Spleen (tissue), 11 donors: ENCODE results near the gene PKIG. TPM values are rescaled to one million over a fixed set of nuclear protein-coding genes. Genes with fewer than 3 reads are reported as not detected.

Source experiments
- DNase-seq: peaks from one replicate; pipeline ENCODE4 v3.0.0-alpha.2; 2020
- H3K27ac ChIP-seq, 8 donors: fragments of 200-600 bp; sonication (generic) in 7 of 8; 1 replicate in 4 of 8; 2 replicates in 4 of 8; pipeline versions ENCODE4 v1.5.0 to v1.8.0; 2016 to 2021; ENCODE audit warnings: inconsistent platforms in 4 of 8, mild to moderate bottlenecking in 4 of 8, moderate library complexity in 1 of 8
- H3K27me3 ChIP-seq, 7 donors: fragments of 200-600 bp; sonication (generic) in 6 of 7; replicated peaks in 1 of 7; 1 replicate in 4 of 7; 2 replicates in 3 of 7; pipeline versions ENCODE4 v1.5.0 to v1.8.0; 2016 to 2021; ENCODE audit warnings: inconsistent platforms in 3 of 7, mild to moderate bottlenecking in 1 of 7
- H3K36me3 ChIP-seq, 6 donors: fragments of 200-600 bp; sonication (generic) in 5 of 6; 1 replicate in 4 of 6; 2 replicates in 2 of 6; pipeline versions ENCODE4 v1.5.0 to v1.8.0; 2016 to 2021; ENCODE audit warnings: inconsistent platforms in 2 of 6
- H3K4me1 ChIP-seq, 6 donors: fragments of 200-600 bp; sonication (generic) in 5 of 6; 1 replicate in 3 of 6; 2 replicates in 3 of 6; pipeline versions ENCODE4 v1.5.0 to v1.8.0; 2016 to 2021; ENCODE audit warnings: inconsistent platforms in 3 of 6
- H3K4me3 ChIP-seq, 8 donors: fragments of 200-600 bp; sonication (generic) in 7 of 8; 1 replicate in 4 of 8; 2 replicates in 4 of 8; pipeline versions ENCODE4 v1.5.0 to v1.8.0; 2016 to 2021; ENCODE audit warnings: inconsistent platforms in 4 of 8, mild to moderate bottlenecking in 4 of 8, moderate library complexity in 2 of 8
- H3K9me3 ChIP-seq, 8 donors: fragments of 200-600 bp; sonication (generic) in 7 of 8; 1 replicate in 4 of 8; 2 replicates in 4 of 8; pipeline versions ENCODE4 v1.5.0 to v1.8.0; 2016 to 2021; ENCODE audit warnings: inconsistent platforms in 4 of 8
- POLR2A ChIP-seq, 3 donors: fragments of 450-650 bp; IDR thresholded peaks; one replicate each; pipeline ENCODE4 v1.5.1; 2017; ENCODE audit warnings: antibody characterized with exemption in 3 of 3, mild to moderate bottlenecking in 1 of 3
- POLR2AphosphoS5 ChIP-seq, 3 donors: sonication (generic); formaldehyde crosslinking; IDR thresholded peaks; one replicate each; pipeline ENCODE4 v1.5.1; 2017; ENCODE audit warnings: antibody characterized with exemption in 3 of 3
- WGBS, 5 donors: extraction: QIAGEN DNeasy Blood & Tissue Kit in 3 of 5; methylation state at CpG; one replicate each; pipeline versions ENCODE4 v1.1.5 to v1.1.7; 2013 to 2018; 5-methylcytosine and 5-hydroxymethylcytosine counted together
- intact Hi-C: fragments of 100-400 bp; cut with DNase I; formaldehyde crosslinking; loops from one replicate; pipeline ENCODE4 v1.15.0; 2023; ENCODE audit warnings: low total_unique reads
- polyA plus RNA-seq, 3 donors: library from polyadenylated mRNA; stranded (reverse); fragments of 200-250 nt; gene quantifications; one replicate each; pipeline ENCODE4 v1.2.1, GENCODE V29; 2013
- total RNA-seq, 7 donors: library from RNA; depleted of rRNA in 3 of 7; stranded (reverse); fragments of >200 nt in 3 of 7; fragmentation: NEBNext Ultra II Directional in 4 of 7; extraction: Animal tissue kit (Norgen Biotek cat#: 25700) in 4 of 7; gene quantifications; one replicate each; pipeline versions ENCODE4 v1.1.0 to v1.2.1, GENCODE V29; 2016 to 2021
- TF ChIP-seq, protein P1 (sequence below), 11 experiments: fragments of 200-600 bp in 7 of 11; fragments of 450-650 bp in 4 of 11; sonication (generic) in 4 of 11; IDR thresholded peaks in 8 of 11; conservative IDR thresholded peaks in 3 of 11; 1 replicate in 7 of 11; 2 replicates in 4 of 11; pipeline versions ENCODE4 v1.4.0 to v1.8.0; 2016 to 2021; ENCODE audit warnings: antibody characterized with exemption in 11 of 11, inconsistent platforms in 4 of 11, mild to moderate bottlenecking in 1 of 11
- donor health status: healthy with polysubstance abuse.
- donor health status: DM: no; HTN: no; CAD: no; lungs with moderate emphysema.
- donor health status: DM: no; HTN: no; CAD: no.
- donor health status: Bipolar disorder and iron deficiency.
- donor health status: healthy.
- donor health status: DM: no; HTN: no; CAD: no.
- donor health status: DM: yes; HTN: yes; CAD: no.

Gene PKIG
- total and polyA plus RNA-seq, 10 donors: 37.5 to 82.6 (median 56.1) TPM

DNA sequence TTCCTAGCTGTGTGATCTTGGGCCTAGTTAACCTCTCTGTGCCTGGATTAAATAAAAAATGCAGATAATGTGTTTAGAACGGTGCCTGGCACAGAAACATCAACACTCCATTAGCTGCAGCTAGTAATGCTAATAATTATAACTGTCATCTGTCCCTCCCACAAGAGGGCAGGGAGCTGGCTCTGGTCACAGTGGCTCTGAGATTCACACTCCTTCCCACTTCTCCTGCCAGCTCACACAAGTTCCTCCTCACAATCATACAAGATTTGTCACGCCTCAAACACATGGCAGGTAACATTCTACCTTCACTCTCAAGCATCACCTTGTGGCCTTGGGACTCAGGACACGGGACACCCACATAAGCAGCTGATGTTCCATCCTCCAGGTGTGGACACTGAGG, 66.7 kb downstream of the PKIG start:
- H3K27me3 ChIP-seq: no peaks in the 10 kb centered on the region
- TF ChIP-seq, protein P1, sequence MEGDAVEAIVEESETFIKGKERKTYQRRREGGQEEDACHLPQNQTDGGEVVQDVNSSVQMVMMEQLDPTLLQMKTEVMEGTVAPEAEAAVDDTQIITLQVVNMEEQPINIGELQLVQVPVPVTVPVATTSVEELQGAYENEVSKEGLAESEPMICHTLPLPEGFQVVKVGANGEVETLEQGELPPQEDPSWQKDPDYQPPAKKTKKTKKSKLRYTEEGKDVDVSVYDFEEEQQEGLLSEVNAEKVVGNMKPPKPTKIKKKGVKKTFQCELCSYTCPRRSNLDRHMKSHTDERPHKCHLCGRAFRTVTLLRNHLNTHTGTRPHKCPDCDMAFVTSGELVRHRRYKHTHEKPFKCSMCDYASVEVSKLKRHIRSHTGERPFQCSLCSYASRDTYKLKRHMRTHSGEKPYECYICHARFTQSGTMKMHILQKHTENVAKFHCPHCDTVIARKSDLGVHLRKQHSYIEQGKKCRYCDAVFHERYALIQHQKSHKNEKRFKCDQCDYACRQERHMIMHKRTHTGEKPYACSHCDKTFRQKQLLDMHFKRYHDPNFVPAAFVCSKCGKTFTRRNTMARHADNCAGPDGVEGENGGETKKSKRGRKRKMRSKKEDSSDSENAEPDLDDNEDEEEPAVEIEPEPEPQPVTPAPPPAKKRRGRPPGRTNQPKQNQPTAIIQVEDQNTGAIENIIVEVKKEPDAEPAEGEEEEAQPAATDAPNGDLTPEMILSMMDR (IDR thresholded peaks at IDR 0.05 in 8 of 11, conservative IDR thresholded peaks at IDR 0.05 in 3 of 11): no peak
- peak in 1 of 3 donors; percentile 11 for TF ChIP-seq POLR2AphosphoS5 (IDR thresholded peaks at IDR 0.05)
- 63 to 73% (median 68%) methylated on average over 3 of the region's 3 CpGs for WGBS, 5 donors
- H3K36me3 ChIP-seq: no peaks in the 10 kb centered on the region
- peak overlapping the region in 5 of 8 donors; percentile 1 to 90 (median 10) for H3K27ac ChIP-seq
- intact Hi-C loops: no loop called here
- H3K4me3 ChIP-seq: no peak overlapping the region
- DNase-seq: no peak
- H3K9me3 ChIP-seq: no peaks in the 10 kb centered on the region
- peaks cover 31 to 89% (median 78%) of the 10 kb centered on the region in 6 donors for H3K4me1 ChIP-seq

DNA sequence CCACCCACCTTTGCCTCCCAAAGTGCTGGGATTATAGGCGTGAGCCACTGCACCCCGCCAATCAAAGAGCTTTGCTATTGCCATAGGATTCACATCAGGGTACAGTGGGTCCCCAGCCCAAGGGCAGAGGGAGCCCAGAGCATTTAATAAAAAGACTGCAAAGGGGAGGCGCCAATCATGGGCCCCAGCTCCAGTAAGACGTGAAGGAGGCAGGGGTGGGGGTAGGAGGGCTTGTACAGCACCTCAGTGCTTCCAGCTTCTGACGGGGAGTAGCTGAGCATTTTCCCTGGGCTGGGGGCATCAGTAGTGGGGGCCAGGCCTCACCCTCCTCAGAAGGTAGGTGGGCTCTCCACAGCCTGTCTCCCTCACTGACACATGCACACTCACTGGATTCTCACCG, 67.6 kb downstream of the PKIG start:
- no peaks in the 10 kb centered on the region for H3K36me3 ChIP-seq
- 53 to 79% (median 75%) methylated on average over 6 of the region's 6 CpGs for WGBS, 5 donors
- H3K27me3 ChIP-seq: no peaks in the 10 kb centered on the region
- intact Hi-C loops: no loop called here
- H3K4me1 ChIP-seq: peaks cover 24 to 80% (median 70%) of the 10 kb centered on the region in 6 donors
- H3K27ac ChIP-seq: peak overlapping the region in 2 of 8 donors; percentile 87 to 88
- DNase-seq: no peak
- H3K9me3 ChIP-seq: no peaks in the 10 kb centered on the region
- peak overlapping the region in 3 of 8 donors; percentile 73 to 86 (median 86) for H3K4me3 ChIP-seq
- TF ChIP-seq POLR2A (IDR thresholded peaks at IDR 0.05) (no peak), POLR2AphosphoS5 (IDR thresholded peaks at IDR 0.05) (no peak)
- TF ChIP-seq, protein P1 (IDR thresholded peaks at IDR 0.05 in 8 of 11, conservative IDR thresholded peaks at IDR 0.05 in 3 of 11): no peak

DNA sequence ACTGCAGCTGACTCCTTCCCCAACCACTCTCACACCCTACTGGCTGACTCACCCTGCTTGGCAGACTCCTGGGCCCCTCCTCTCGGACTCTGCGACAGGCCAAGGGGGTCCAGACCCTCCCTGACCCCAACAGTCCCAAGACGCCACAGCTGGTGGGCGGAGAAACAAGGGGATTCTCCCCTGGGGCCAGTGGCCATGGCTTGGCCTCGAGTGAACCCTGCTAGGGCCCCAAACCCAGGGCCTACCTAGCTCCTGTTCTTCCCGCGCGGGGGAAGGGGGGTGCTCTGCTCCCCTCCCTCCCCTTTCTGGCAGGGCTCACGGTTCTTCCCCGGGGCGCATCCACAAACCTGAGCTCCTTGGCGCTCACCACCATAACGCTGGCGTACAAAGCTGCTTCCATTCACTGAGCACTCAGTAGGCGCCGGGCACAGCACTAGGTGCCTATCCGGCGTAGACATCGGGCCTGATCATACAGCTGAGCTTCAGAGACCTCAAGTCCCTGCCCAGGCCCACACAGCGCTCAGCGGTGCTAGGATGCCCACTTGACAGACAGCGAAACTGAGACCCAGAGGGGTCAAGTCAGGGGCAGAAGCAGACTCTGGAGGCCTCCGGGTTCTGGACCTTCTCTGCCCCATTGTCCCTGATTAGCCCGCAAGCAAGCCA, 68.5 kb downstream of the PKIG start:
- TF ChIP-seq POLR2A (IDR thresholded peaks at IDR 0.05): no peak
- TF ChIP-seq, protein P1 (IDR thresholded peaks at IDR 0.05 in 8 of 11, conservative IDR thresholded peaks at IDR 0.05 in 3 of 11): no peak
- TF ChIP-seq POLR2AphosphoS5 (IDR thresholded peaks at IDR 0.05): no peak
- intact Hi-C loops: no loop called here
- Histone ChIP-seq H3K27me3 (no peaks in the 10 kb centered on the region), H3K4me3 (peak overlapping the region; percentile 54 to 89 (median 82)), H3K4me1 (peaks cover 19 to 71% (median 61%) of the 10 kb centered on the region in 6 donors), H3K36me3 (no peaks in the 10 kb centered on the region), H3K9me3 (no peaks in the 10 kb centered on the region), H3K27ac (peak overlapping the region; percentile 66 to 91 (median 87))
- DNase-seq: peak; percentile 86
- WGBS, 5 donors: 13 to 28% (median 24%) methylated on average over 11 to 24 of the region's 24 CpGs

DNA sequence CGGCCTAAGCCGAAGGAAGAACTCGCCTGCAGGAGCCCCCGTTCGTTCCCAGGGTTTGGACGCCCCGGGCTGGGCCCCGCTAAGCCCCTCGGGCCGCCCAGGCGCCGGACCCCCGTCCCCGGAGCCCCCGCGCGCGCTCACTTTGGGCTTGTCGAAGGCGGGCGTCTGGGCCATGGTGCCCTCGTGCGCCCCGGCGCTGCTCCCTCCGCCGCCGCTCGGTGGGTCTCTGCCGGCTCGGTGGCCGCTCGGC, 69.0 kb downstream of the PKIG start:
- DNase-seq: no peak
- no peaks in the 10 kb centered on the region for H3K36me3 ChIP-seq
- no peaks in the 10 kb centered on the region for H3K27me3 ChIP-seq
- H3K4me1 ChIP-seq: peaks cover 15 to 67% (median 56%) of the 10 kb centered on the region in 6 donors
- WGBS, 5 donors: 0 to 2% (median 0%) methylated on average over 11 to 33 of the region's 33 CpGs
- TF ChIP-seq, protein P1 (IDR thresholded peaks at IDR 0.05 in 8 of 11, conservative IDR thresholded peaks at IDR 0.05 in 3 of 11): no peak
- TF ChIP-seq POLR2A (IDR thresholded peaks at IDR 0.05): peak in 1 of 3 donors; percentile 0
- peak overlapping the region; percentile 54 to 89 (median 82) for H3K4me3 ChIP-seq
- H3K27ac ChIP-seq: peak overlapping the region; percentile 66 to 91 (median 87)
- intact Hi-C loops: no loop called here
- no peaks in the 10 kb centered on the region for H3K9me3 ChIP-seq
